Endodermal cell (in vitro differentiated cells): Measurements from ENCODE around the gene NDUFS6. TPM values are rescaled to one million over a fixed set of nuclear protein-coding genes. Genes with fewer than 3 reads are reported as not detected.

Experiments used
- DNase-seq: peaks from one replicate; pipeline ENCODE4 v3.0.0-alpha.2; 2017
- H3K27ac ChIP-seq: 2 replicates; pipeline ENCODE4 v1.5.1; 2013; ENCODE audit warnings: mild to moderate bottlenecking, low read depth, low read length, moderate library complexity
- H3K27me3 ChIP-seq: 2 replicates; pipeline ENCODE4 v1.6.1; 2013; ENCODE audit warnings: mild to moderate bottlenecking, low read length, moderate library complexity; ENCODE audit not compliant: insufficient read depth, control insufficient read depth, poor library complexity, severe bottlenecking
- H3K36me3 ChIP-seq: 2 replicates; pipeline ENCODE4 v1.7.0; 2013; ENCODE audit warnings: mild to moderate bottlenecking, low read length, moderate library complexity; ENCODE audit not compliant: control insufficient read depth, insufficient read depth
- H3K4me1 ChIP-seq: one replicate; pipeline ENCODE4 v1.7.0; 2013; ENCODE audit warnings: low read length; ENCODE audit not compliant: control insufficient read depth, insufficient read depth
- H3K4me3 ChIP-seq: 2 replicates; pipeline ENCODE4 v1.5.1; 2013; ENCODE audit warnings: mild to moderate bottlenecking, low read length, moderate library complexity
- H3K9ac ChIP-seq: 2 replicates; pipeline ENCODE4 v1.6.1; 2013; ENCODE audit warnings: mild to moderate bottlenecking, low read length, moderate library complexity; ENCODE audit not compliant: poor library complexity, severe bottlenecking; ENCODE audit errors: extremely low read depth
- H3K9me3 ChIP-seq: 2 replicates; pipeline ENCODE4 v1.6.1; 2013; ENCODE audit warnings: mild to moderate bottlenecking, low read length, moderate library complexity; ENCODE audit not compliant: control insufficient read depth
- H3K27ac Mint-ChIP-seq: 2 replicates; pipeline ENCODE4 v1.8.0; 2020; ENCODE audit warnings: mixed read lengths
- H3K27me3 Mint-ChIP-seq: 2 replicates; pipeline ENCODE4 v1.8.0; 2021; ENCODE audit warnings: mild to moderate bottlenecking, mixed read lengths; ENCODE audit not compliant: insufficient read depth
- H3K36me3 Mint-ChIP-seq: 2 replicates; pipeline ENCODE4 v1.8.0; 2020; ENCODE audit warnings: low read depth, mixed read lengths
- H3K4me1 Mint-ChIP-seq: 2 replicates; pipeline ENCODE4 v1.8.0; 2020; ENCODE audit warnings: mixed read lengths
- H3K4me3 Mint-ChIP-seq: 2 replicates; pipeline ENCODE4 v1.8.0; 2020; ENCODE audit warnings: mild to moderate bottlenecking, moderate library complexity, mixed read lengths
- H3K9me3 Mint-ChIP-seq: 2 replicates; pipeline ENCODE4 v1.8.0; 2020; ENCODE audit warnings: mild to moderate bottlenecking, mixed read lengths
- WGBS, 2 experiments: methylation state at CpG; one replicate each; pipeline versions ENCODE4 v1.1.5 to v1.1.7; 2013; ENCODE audit warnings: missing lambda C conversion rate in 2 of 2, mixed read lengths in 1 of 2; ENCODE audit not compliant: insufficient coverage in 1 of 2, insufficient read length in 1 of 2; 5-methylcytosine and 5-hydroxymethylcytosine counted together
- total RNA-seq, 2 donors: library from RNA; stranded (reverse); fragmentation: NEBNext Ultra II Directional in 1 of 2; extraction: Animal tissue kit (Norgen Biotek cat#: 25700) in 1 of 2; gene quantifications; 2 replicates in 1 of 2; 3 replicates in 1 of 2; pipeline ENCODE4 v1.2.1, GENCODE V29; 2021
- TF ChIP-seq, protein P1 (sequence below): fragments of 200-600 bp; sonication (generic); conservative IDR thresholded peaks from 2 replicates; pipeline ENCODE4 v1.5.0; 2021; ENCODE audit warnings: antibody characterized with exemption, mild to moderate bottlenecking

Gene NDUFS6
- total RNA-seq, 2 donors from 2014 or later = 47.9 to 65.2 TPM

DNA sequence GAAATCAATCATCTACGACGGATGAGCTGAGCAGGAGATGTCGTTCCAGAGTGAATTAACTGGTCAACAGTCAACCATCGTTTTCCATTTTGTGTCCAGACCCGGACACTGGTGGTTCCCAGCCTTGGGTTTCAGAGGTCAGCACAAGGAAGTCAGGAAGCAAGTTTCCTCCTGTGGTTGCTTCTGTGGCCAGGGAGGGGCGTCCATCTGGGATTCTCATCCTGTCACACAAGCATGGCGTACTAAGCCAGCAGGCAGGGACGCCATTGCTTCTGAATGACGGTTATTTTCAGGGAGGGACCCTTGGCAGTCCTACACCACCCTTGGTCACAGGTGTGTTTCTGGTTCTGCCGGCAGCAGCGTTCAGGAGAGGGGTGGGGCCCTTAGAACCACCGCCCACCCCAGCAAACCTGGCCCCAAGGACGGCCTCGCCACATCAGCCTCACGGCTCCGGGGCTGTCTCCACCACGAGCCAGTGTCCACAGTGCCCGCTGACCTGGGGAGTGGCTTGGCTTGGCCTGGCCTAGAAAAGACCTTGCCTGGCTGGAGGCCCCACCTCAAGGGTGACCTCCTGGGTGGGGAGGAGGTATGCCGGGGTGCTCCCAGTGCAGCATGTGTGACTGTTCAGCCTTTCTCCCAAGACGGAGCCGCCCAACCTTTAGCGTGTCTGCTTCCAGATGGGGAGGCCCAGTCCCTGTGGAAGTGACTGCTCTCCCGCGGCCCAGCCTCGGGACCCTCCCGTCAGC is 25.2 kb downstream of the NDUFS6 start:
- peaks cover 2% of the 10 kb centered on the region for H3K27me3 Mint-ChIP-seq
- DNase-seq = no peak
- H3K4me3 ChIP-seq = no peak overlapping the region
- no peak overlapping the region for H3K4me3 Mint-ChIP-seq
- 85 to 88% methylated on average over 12 to 26 of the region's 26 CpGs for WGBS, 2 experiments
- peaks cover 17% of the 10 kb centered on the region for H3K36me3 Mint-ChIP-seq
- H3K27ac ChIP-seq = no peak overlapping the region
- H3K9ac ChIP-seq = no peak overlapping the region
- H3K9me3 ChIP-seq = no peaks in the 10 kb centered on the region
- no peaks in the 10 kb centered on the region for H3K27me3 ChIP-seq
- H3K27ac Mint-ChIP-seq = no peak overlapping the region
- no peaks in the 10 kb centered on the region for H3K9me3 Mint-ChIP-seq
- TF ChIP-seq, protein P1, sequence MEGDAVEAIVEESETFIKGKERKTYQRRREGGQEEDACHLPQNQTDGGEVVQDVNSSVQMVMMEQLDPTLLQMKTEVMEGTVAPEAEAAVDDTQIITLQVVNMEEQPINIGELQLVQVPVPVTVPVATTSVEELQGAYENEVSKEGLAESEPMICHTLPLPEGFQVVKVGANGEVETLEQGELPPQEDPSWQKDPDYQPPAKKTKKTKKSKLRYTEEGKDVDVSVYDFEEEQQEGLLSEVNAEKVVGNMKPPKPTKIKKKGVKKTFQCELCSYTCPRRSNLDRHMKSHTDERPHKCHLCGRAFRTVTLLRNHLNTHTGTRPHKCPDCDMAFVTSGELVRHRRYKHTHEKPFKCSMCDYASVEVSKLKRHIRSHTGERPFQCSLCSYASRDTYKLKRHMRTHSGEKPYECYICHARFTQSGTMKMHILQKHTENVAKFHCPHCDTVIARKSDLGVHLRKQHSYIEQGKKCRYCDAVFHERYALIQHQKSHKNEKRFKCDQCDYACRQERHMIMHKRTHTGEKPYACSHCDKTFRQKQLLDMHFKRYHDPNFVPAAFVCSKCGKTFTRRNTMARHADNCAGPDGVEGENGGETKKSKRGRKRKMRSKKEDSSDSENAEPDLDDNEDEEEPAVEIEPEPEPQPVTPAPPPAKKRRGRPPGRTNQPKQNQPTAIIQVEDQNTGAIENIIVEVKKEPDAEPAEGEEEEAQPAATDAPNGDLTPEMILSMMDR = no peak
- H3K4me1 ChIP-seq = no peaks in the 10 kb centered on the region
- H3K36me3 ChIP-seq = peaks cover 20% of the 10 kb centered on the region
- no peaks in the 10 kb centered on the region for H3K4me1 Mint-ChIP-seq

DNA sequence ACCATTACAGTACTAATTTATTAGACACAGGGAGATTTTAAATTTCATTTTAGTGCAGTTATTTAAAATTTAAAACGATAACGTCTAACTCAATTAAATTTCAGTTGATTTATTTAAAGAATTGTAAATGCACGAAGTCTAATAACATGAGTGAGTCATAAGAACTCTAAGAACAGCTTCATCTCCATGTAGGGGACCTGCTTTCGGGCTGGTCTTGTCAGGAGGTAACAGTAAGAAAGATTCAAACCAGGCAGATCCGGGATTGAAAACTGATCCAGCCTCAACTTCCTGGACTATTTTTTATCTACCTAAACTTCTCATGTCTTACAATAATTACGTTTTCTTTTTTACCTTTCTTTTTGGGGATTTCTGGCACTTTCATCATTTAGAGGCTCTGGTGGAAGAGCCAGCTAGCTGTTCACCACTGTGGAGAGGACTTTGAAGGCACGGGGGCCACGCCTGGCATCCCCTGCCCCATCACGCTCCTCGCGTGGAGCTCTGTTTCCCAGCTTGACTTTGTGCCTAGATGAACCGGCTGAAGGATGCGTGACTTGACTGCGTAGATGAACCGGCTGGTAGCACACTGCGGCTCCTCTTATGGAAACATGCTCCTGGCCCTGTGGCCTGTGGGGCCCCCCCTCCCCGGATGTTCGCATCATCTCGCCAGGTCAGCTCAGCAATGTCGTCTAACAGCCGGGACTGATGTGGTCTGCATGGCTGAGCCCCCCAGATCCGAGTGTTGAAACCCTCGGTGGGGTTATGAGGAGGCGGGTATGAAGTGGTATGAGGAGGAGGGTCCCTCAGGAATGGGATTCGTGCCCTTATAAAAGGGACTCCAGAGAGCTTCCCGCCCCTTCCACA is 26.0 kb downstream of the NDUFS6 start:
- TF ChIP-seq, protein P1 = no peak
- no peaks in the 10 kb centered on the region for H3K9me3 Mint-ChIP-seq
- no peak for DNase-seq
- H3K4me1 Mint-ChIP-seq = peaks cover 6% of the 10 kb centered on the region
- peaks cover 2% of the 10 kb centered on the region for H3K27me3 Mint-ChIP-seq
- no peak overlapping the region for H3K4me3 ChIP-seq
- H3K4me1 ChIP-seq = peaks cover 3% of the 10 kb centered on the region
- H3K27ac Mint-ChIP-seq = no peak overlapping the region
- peak overlapping the region; percentile 34 for H3K4me3 Mint-ChIP-seq
- H3K27ac ChIP-seq = no peak overlapping the region
- peaks cover 11% of the 10 kb centered on the region for H3K36me3 ChIP-seq
- H3K9ac ChIP-seq = no peak overlapping the region
- H3K36me3 Mint-ChIP-seq = peaks cover 10% of the 10 kb centered on the region
- H3K27me3 ChIP-seq = no peaks in the 10 kb centered on the region
- WGBS, 2 experiments = 94 to 96% methylated on average over 17 to 26 of the region's 26 CpGs
- no peaks in the 10 kb centered on the region for H3K9me3 ChIP-seq

DNA sequence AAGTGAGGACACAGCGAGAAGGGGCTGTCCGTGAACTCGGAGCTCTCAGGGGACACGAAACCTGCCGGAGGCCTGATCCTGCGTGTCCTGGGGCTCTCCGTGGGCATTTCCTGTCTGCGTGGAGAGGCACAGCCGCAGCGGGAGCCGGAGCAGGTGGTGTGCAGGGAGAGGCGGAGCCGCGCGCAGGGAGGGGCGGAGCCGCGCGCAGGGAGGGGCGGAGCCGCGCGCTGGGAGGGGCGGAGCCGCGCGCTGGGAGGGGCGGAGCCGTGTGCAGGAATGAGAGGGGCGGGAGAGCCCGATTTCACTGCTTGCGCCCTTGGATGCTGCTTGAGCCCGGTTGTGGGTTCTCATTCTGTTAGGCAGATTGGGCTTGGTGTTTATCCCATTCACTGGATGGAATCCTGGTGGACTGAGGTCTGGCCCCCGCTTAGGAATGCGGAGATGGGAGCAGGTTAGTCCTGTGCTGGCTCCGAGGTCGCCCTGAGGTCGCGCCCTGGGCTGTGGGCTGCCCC is 26.7 kb downstream of the NDUFS6 start:
- Histone ChIP-seq H3K27me3 (no peaks in the 10 kb centered on the region), H3K4me3 (no peak overlapping the region), H3K9ac (no peak overlapping the region), H3K27ac (no peak overlapping the region), H3K36me3 (peaks cover 8% of the 10 kb centered on the region), H3K9me3 (no peaks in the 10 kb centered on the region), H3K4me1 (peaks cover 3% of the 10 kb centered on the region)
- 84 to 95% methylated on average over 14 to 31 of the region's 39 CpGs for WGBS, 2 experiments
- DNase-seq = peak; percentile 73
- peak overlapping the region; percentile 34 for H3K4me3 Mint-ChIP-seq
- no peak overlapping the region for H3K27ac Mint-ChIP-seq
- H3K9me3 Mint-ChIP-seq = no peaks in the 10 kb centered on the region
- peaks cover 5% of the 10 kb centered on the region for H3K27me3 Mint-ChIP-seq
- peaks cover 11% of the 10 kb centered on the region for H3K4me1 Mint-ChIP-seq
- peaks cover 7% of the 10 kb centered on the region for H3K36me3 Mint-ChIP-seq
- TF ChIP-seq, protein P1 = no peak
